Body of pancreas (tissue), 4 donors: ENCODE results near the gene TRIOBP.

ENCODE experiments used
- CTCF ChIP-seq, 7 experiments: fragments of 450-650 bp in 4 of 7; fragments of 200-600 bp in 3 of 7; sonication (generic) in 3 of 7; IDR thresholded peaks; one replicate each; pipeline ENCODE4 v1.5.1; 2016 to 2019; ENCODE audit warnings: antibody characterized with exemption in 7 of 7
- POLR2A ChIP-seq, 3 donors: fragments of 450-650 bp; IDR thresholded peaks; one replicate each; pipeline ENCODE4 v1.6.1; 2016; ENCODE audit warnings: antibody characterized with exemption in 3 of 3, mild to moderate bottlenecking in 2 of 3

DNA sequence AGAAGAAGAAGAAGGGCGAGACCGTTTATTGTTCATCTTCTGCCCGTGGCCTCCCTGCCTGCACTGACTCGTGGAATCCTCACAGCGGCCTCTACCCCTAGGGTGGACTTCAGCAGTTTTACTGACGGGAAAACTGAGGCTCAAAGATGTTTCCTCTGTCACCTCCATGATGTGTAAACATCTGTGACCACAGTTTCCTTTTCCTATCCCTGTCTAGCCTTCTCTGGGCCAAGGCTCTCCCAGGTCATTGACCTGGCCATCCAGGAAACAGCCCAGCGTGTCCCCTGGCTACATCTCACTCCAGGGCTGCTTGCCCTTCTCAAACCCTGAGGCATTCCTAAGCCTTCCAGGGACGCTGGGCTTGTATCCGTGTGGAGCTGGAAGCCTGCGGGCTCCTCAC, 61.8 kb downstream of the TRIOBP start:
- TF ChIP-seq CTCF (IDR thresholded peaks at IDR 0.05) (no peak), POLR2A (IDR thresholded peaks at IDR 0.05) (no peak)
